GM12878 (cell line): ENCODE measurements around the gene RPLP1. TPM values are rescaled to one million over a fixed set of nuclear protein-coding genes. Genes with fewer than 3 reads are reported as not detected.

Source experiments
- BRCA1 ChIP-seq: IDR thresholded peaks from 2 replicates; pipeline ENCODE4 v1.6.1; 2011; ENCODE audit warnings: low read depth, low read length, improper control_type of control experiment
- E2F4 ChIP-seq: IDR thresholded peaks from 2 replicates; pipeline ENCODE4 v1.6.1; 2012; ENCODE audit warnings: low read depth, low read length, improper control_type of control experiment
- ELK1 ChIP-seq: IDR thresholded peaks from 2 replicates; pipeline ENCODE4 v1.6.1; 2012; ENCODE audit warnings: low read depth, low read length, improper control_type of control experiment
- EP300 ChIP-seq, 2 experiments: fragments of 150-350 bp in 1 of 2; IDR thresholded peaks; 2 replicates each; pipeline ENCODE4 v1.6.1; 2011 to 2012; ENCODE audit warnings: low read depth in 2 of 2, low read length in 2 of 2, borderline replicate concordance in 1 of 2, improper control_type of control experiment in 1 of 2, inconsistent platforms in 1 of 2; ENCODE audit not compliant: control insufficient read depth in 1 of 2
- ETV6 ChIP-seq, 2 experiments: fragments of 450-650 bp in 1 of 2; IDR thresholded peaks in 1 of 2; conservative IDR thresholded peaks in 1 of 2; 2 replicates each; pipeline ENCODE4 v1.6.1; 2014; ENCODE audit warnings: antibody characterized with exemption in 1 of 2, borderline replicate concordance in 1 of 2, low read depth in 1 of 2, mild to moderate bottlenecking in 1 of 2, moderate library complexity in 1 of 2
- FOXK2 ChIP-seq: fragments of 450-650 bp; IDR thresholded peaks from 2 replicates; pipeline ENCODE4 v1.6.1; 2017; ENCODE audit warnings: mild to moderate bottlenecking, moderate library complexity
- GABPA ChIP-seq: IDR thresholded peaks from 2 replicates; pipeline ENCODE4 v1.6.1; 2014; ENCODE audit warnings: antibody characterized with exemption, low read depth, mild to moderate bottlenecking, inconsistent platforms
- GATAD2B ChIP-seq: fragments of 450-650 bp; conservative IDR thresholded peaks from 2 replicates; pipeline ENCODE4 v1.6.1; 2017; ENCODE audit warnings: low read depth, mild to moderate bottlenecking, moderate library complexity
- IRF5 ChIP-seq: fragments of 450-650 bp; IDR thresholded peaks from 2 replicates; pipeline ENCODE4 v1.6.1; 2017; ENCODE audit warnings: borderline replicate concordance
- KDM1A ChIP-seq: fragments of 200-600 bp; sonication (generic); IDR thresholded peaks from 2 replicates; pipeline ENCODE4 v1.6.1; 2016; ENCODE audit warnings: borderline replicate concordance
- KLF5 ChIP-seq: fragments of 450-650 bp; IDR thresholded peaks from 2 replicates; pipeline ENCODE4 v1.6.1; 2014; ENCODE audit warnings: mild to moderate bottlenecking; ENCODE audit not compliant: partially characterized antibody
- MYB ChIP-seq: fragments of 150-350 bp; IDR thresholded peaks from 2 replicates; pipeline ENCODE4 v1.6.1; 2014; ENCODE audit warnings: mild to moderate bottlenecking, low read depth, low read length, borderline replicate concordance
- NR2F1 ChIP-seq: fragments of 450-650 bp; conservative IDR thresholded peaks from 2 replicates; pipeline ENCODE4 v1.6.1; 2017; ENCODE audit warnings: mild to moderate bottlenecking
- PAX5 ChIP-seq: IDR thresholded peaks from 2 replicates; pipeline ENCODE4 v1.6.1; 2011; ENCODE audit warnings: low read depth, low read length, borderline replicate concordance
- SP1 ChIP-seq: IDR thresholded peaks from one replicate; pipeline ENCODE4 v1.6.1; 2011; ENCODE audit warnings: low read depth, low read length
- SPI1 ChIP-seq: IDR thresholded peaks from 2 replicates; pipeline ENCODE4 v1.6.1; 2011; ENCODE audit warnings: low read depth, mild to moderate bottlenecking, low read length, moderate library complexity, borderline replicate concordance; ENCODE audit not compliant: insufficient read depth
- SREBF1 ChIP-seq: IDR thresholded peaks from 2 replicates; pipeline ENCODE4 v1.6.1; 2012; ENCODE audit warnings: mild to moderate bottlenecking, low read length
- TCF12 ChIP-seq: IDR thresholded peaks from 2 replicates; pipeline ENCODE4 v1.6.1; 2011; ENCODE audit warnings: low read depth, mild to moderate bottlenecking, low read length
- USF2 ChIP-seq: IDR thresholded peaks from 2 replicates; pipeline ENCODE4 v1.6.1; 2011; ENCODE audit warnings: low read depth, low read length, improper control_type of control experiment, borderline replicate concordance
- YY1 ChIP-seq: IDR thresholded peaks from 2 replicates; pipeline ENCODE4 v1.6.1; 2011; ENCODE audit warnings: low read depth, mild to moderate bottlenecking, low read length
- ZBTB11 ChIP-seq: fragments of 450-650 bp; formaldehyde crosslinking; IDR thresholded peaks from 2 replicates; pipeline ENCODE4 v1.5.0; 2022; ENCODE audit warnings: mild to moderate bottlenecking, missing genetic modification characterization
- ZNF217 ChIP-seq: fragments of 450-650 bp; IDR thresholded peaks from 2 replicates; pipeline ENCODE4 v1.6.1; 2017; ENCODE audit warnings: antibody characterized with exemption, mild to moderate bottlenecking
- polyA plus RNA-seq, 11 experiments: library from polyadenylated mRNA; depleted of rRNA in 4 of 11; unstranded in 6 of 11; stranded (reverse) in 5 of 11; fragments of >200 nt; fragmentation: Nextera tagmentation in 4 of 11; fragmentation: Illumina TruSeq in 1 of 11; extraction: Ambion mirVana in 4 of 11; extraction: Trizol in 1 of 11; gene quantifications; 1 replicate in 1 of 11; 2 replicates in 10 of 11; pipeline versions ENCODE4 v1.2.1 to v1.2.3, GENCODE V29; 2011 to 2016; ENCODE audit warnings: inconsistent platforms in 2 of 11, missing spikeins in 2 of 11, low read depth in 1 of 11
- total RNA-seq, 4 experiments: library from RNA; depleted of rRNA in 3 of 4; stranded (reverse); fragments of >200 nt in 3 of 4; fragmentation: Illumina TruSeq in 1 of 4; extraction: Trizol in 1 of 4; gene quantifications; 2 replicates each; pipeline versions ENCODE4 v1.2.1 to v1.2.3, GENCODE V29; 2013 to 2021

Gene RPLP1
- total and polyA plus RNA-seq, 10 of the 15 experiments (the other 5 are each of a cell fraction or from before 2014, with no cell fraction given): 217 to 3,098 (median 1,664) TPM

GRCh38 chr15:69413822-69414700, 38.6 kb upstream of the RPLP1 start, which contains the start of gene KIF23 (continued):
- TF ChIP-seq EP300 (IDR thresholded peaks at IDR 0.05; ENCODE audit: borderline replicate concordance in 1 of 2, control insufficient read depth in 1 of 2, low read depth in 2 of 2, low read length in 2 of 2) (peak in 1 of 2 experiments; percentile 20; a peak in 1 of 4 replicates), KDM1A (no peak), SREBF1 (no peak), USF2 (no peak; the same call in 1 of the 2 replicates), SP1 (peak; percentile 79), GABPA (peak; percentile 88), IRF5 (no peak), FOXK2 (no peak), YY1 (no peak), SPI1 (0 out of 2 replicates have a peak, but pooled peaks have one; percentile 10), TCF12 (no peak), ELK1 (peak; percentile 88), MYB (no peak), E2F4 (peak; percentile 99), ZNF217 (no peak), ZBTB11 (CRISPR knock-in tag) (no peak), ETV6 (conservative IDR thresholded peaks at IDR 0.05 in 1 of 2, IDR thresholded peaks at IDR 0.05 in 1 of 2; ENCODE audit: borderline replicate concordance in 1 of 2, low read depth in 1 of 2) (no peak), GATAD2B (0 out of 2 replicates have a peak, but pooled peaks have one; percentile 65), BRCA1 (no peak), NR2F1 (no peak), KLF5 (no peak), PAX5 (no peak)
